ENCODE data around the gene LAMA2. TPM values are rescaled to one million over a fixed set of nuclear protein-coding genes. Genes with fewer than 3 reads are reported as not detected.

Gene LAMA2
- total RNA-seq, 1 donor from 2014 or later, result 0.27 TPM

DNA sequence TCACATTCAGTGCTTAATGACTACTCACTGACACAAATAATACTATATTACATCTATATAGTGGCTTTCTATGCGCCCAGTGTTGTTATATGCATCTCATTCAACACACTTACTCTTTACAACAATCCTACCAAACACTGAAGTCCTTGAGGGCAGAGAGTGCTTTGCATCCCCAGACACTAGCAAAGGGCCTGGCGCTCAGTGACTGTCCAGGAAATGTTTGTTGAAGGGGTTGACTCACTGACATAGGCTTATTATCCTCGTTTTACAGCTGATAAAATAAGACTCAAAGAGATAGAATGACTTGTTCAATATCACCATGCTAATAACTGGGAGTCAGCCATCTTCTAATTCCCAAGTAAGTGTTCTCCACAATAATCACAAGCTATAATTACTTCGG lies 663.8 kb downstream of the LAMA2 start:
- TF ChIP-seq, protein P1, sequence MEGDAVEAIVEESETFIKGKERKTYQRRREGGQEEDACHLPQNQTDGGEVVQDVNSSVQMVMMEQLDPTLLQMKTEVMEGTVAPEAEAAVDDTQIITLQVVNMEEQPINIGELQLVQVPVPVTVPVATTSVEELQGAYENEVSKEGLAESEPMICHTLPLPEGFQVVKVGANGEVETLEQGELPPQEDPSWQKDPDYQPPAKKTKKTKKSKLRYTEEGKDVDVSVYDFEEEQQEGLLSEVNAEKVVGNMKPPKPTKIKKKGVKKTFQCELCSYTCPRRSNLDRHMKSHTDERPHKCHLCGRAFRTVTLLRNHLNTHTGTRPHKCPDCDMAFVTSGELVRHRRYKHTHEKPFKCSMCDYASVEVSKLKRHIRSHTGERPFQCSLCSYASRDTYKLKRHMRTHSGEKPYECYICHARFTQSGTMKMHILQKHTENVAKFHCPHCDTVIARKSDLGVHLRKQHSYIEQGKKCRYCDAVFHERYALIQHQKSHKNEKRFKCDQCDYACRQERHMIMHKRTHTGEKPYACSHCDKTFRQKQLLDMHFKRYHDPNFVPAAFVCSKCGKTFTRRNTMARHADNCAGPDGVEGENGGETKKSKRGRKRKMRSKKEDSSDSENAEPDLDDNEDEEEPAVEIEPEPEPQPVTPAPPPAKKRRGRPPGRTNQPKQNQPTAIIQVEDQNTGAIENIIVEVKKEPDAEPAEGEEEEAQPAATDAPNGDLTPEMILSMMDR (IDR thresholded peaks at IDR 0.05), result no peak
- no peak overlapping the region for H3K27ac Mint-ChIP-seq
- POLR2A ChIA-PET, result no interaction called here
- intact Hi-C loops (cut with micrococcal nuclease), result no loop called here
- DNase-seq (no peak), ATAC-seq (ENCODE audit: low read depth) (no peak)
- H3K36me3 Mint-ChIP-seq (ENCODE audit: low read depth), result no peaks in the 10 kb centered on the region
- no peaks in the 10 kb centered on the region for H3K9me3 Mint-ChIP-seq
- no peaks in the 10 kb centered on the region for H3K27me3 Mint-ChIP-seq
- CTCF ChIA-PET, result no interaction called here
- H3K4me3 Mint-ChIP-seq, result no peak overlapping the region
- no peaks in the 10 kb centered on the region for H3K4me1 Mint-ChIP-seq

DNA sequence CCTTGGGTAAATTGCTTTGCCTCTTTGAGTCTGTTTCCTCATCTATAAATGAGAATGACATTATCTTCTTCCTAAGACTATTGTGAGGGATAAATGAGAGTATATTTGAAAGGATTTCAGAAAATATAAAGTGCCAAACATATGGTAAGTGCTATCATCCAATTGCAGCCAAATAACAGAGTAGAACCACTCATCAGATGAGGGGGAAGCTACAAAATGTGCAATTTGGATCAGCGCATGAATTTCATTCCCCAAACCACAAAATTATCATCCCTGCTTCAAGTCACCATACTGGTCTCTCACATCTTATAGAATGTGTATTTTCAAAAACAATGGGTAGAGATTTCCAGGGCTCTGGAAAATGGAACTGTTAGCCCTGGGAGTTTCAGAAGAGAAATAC lies 668.5 kb downstream of the LAMA2 start:
- DNase-seq, result no peak
- H3K27ac Mint-ChIP-seq, result no peak overlapping the region

DNA sequence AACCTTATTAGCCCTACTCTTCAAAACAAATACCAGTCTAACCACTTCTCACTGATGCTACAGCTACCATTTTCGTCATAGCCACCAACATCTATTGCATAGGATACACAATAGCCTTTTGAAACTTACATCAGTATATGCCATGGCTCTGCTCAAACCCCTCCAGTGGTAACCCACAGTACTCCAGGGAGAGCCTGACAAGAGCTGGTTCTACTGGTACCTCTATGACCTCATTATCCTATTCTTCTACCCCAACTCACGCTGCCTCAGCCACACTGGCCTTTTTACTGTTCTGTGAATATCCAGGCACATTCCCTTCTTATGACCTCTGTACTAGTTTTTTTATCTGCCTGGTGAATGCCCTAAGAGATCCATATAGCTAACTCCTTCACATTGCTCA lies 669.5 kb downstream of the LAMA2 start:
- intact Hi-C loops (cut with micrococcal nuclease), result no loop called here
- POLR2A ChIA-PET, result no interaction called here
- Mint-ChIP-seq H3K4me1 (no peaks in the 10 kb centered on the region), H3K27me3 (no peaks in the 10 kb centered on the region), H3K4me3 (no peak overlapping the region), H3K36me3 (ENCODE audit: low read depth) (no peaks in the 10 kb centered on the region), H3K27ac (no peak overlapping the region), H3K9me3 (no peaks in the 10 kb centered on the region)
- DNase-seq, result no peak
- TF ChIP-seq, protein P1 (IDR thresholded peaks at IDR 0.05), result no peak
- ATAC-seq (ENCODE audit: low read depth), result no peak
- CTCF ChIA-PET, result no interaction called here

More for the DNA sequence above, 668.5 kb downstream of the LAMA2 start:
- no peak for ATAC-seq (ENCODE audit: low read depth)
- intact Hi-C loops (cut with micrococcal nuclease), result no loop called here
- TF ChIP-seq, protein P1 (IDR thresholded peaks at IDR 0.05), result no peak
- ChIA-PET CTCF (no interaction called here), POLR2A (no interaction called here)
- Mint-ChIP-seq H3K27me3 (no peaks in the 10 kb centered on the region), H3K36me3 (ENCODE audit: low read depth) (no peaks in the 10 kb centered on the region), H3K4me3 (no peak overlapping the region), H3K9me3 (no peaks in the 10 kb centered on the region), H3K4me1 (no peaks in the 10 kb centered on the region)

DNA sequence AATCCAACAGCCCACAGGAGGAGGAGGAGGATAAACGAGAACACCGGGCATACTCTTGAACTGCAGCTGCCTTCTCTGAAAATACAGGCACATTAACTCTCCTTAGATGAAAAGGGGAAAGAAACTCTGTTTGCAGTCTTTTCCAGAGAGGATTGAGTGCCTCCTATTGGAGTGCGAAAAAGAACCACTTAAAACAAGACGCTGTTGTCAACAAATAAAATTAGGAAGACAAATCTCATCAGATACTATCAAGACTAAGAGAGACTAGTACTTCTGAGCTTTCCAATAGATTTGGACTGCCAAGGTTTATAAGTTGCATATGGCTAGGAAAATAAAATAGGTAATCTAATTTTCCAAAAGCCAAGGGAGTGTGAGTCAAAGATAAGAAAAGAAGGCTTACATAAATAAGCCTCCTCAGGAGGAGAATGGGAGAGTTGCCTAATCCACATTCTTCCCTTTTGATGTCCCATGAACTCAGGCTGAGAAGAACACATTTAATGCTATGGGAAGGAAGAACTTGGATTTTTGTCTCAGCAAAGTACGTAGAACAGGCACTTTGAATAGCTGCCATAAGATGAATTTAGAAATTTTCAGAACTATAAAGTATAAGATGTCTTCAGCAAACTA lies 672.4 kb downstream of the LAMA2 start:
- ChIA-PET CTCF (no interaction called here), POLR2A (no interaction called here)
- Mint-ChIP-seq H3K27me3 (no peaks in the 10 kb centered on the region), H3K36me3 (ENCODE audit: low read depth) (no peaks in the 10 kb centered on the region), H3K27ac (no peak overlapping the region), H3K4me3 (no peak overlapping the region), H3K4me1 (no peaks in the 10 kb centered on the region), H3K9me3 (no peaks in the 10 kb centered on the region)
- ATAC-seq (ENCODE audit: low read depth), result no peak
- DNase-seq, result no peak
- TF ChIP-seq, protein P1 (IDR thresholded peaks at IDR 0.05), result no peak
- intact Hi-C loops (cut with micrococcal nuclease), result no loop called here

DNA sequence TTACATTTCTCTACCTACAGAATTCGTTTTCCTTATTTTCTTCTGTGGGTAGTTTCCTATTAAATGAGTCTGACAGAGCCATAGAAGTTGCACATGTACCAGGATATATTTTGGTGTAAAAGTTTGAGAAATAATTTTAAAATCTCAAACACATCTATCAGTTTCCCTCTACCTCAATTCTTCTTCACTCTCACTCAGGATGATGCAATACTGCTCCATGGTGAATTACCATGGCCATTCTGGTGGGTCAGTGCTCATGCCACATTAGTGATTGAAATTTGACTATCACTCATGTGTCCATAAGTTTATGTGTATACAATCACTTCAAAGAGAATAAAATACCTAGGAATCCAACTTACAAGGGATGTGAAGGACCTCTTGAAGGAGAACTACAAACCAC lies 675.3 kb downstream of the LAMA2 start:
- H3K9me3 Mint-ChIP-seq, result no peaks in the 10 kb centered on the region
- TF ChIP-seq, protein P1 (IDR thresholded peaks at IDR 0.05), result no peak
- CTCF ChIA-PET, result no interaction called here
- H3K27ac Mint-ChIP-seq, result no peak overlapping the region
- intact Hi-C loops (cut with micrococcal nuclease), result no loop called here
- ATAC-seq (ENCODE audit: low read depth) (no peak), DNase-seq (no peak)
- H3K27me3 Mint-ChIP-seq, result no peaks in the 10 kb centered on the region
- POLR2A ChIA-PET, result no interaction called here
- H3K36me3 Mint-ChIP-seq (ENCODE audit: low read depth), result no peaks in the 10 kb centered on the region
- no peaks in the 10 kb centered on the region for H3K4me1 Mint-ChIP-seq
- no peak overlapping the region for H3K4me3 Mint-ChIP-seq
